Measurements from ENCODE around the gene AATF. TPM values are rescaled to one million over a fixed set of nuclear protein-coding genes. Genes with fewer than 3 reads are reported as not detected.

AATF gene
- total RNA-seq, 1 donor from 2014 or later = 25.0 TPM

- H3K36me3 Mint-ChIP-seq (ENCODE audit: low read depth, unreplicated experiment) = peaks cover 4% of the 10 kb centered on the region
- TF ChIP-seq, protein P1, sequence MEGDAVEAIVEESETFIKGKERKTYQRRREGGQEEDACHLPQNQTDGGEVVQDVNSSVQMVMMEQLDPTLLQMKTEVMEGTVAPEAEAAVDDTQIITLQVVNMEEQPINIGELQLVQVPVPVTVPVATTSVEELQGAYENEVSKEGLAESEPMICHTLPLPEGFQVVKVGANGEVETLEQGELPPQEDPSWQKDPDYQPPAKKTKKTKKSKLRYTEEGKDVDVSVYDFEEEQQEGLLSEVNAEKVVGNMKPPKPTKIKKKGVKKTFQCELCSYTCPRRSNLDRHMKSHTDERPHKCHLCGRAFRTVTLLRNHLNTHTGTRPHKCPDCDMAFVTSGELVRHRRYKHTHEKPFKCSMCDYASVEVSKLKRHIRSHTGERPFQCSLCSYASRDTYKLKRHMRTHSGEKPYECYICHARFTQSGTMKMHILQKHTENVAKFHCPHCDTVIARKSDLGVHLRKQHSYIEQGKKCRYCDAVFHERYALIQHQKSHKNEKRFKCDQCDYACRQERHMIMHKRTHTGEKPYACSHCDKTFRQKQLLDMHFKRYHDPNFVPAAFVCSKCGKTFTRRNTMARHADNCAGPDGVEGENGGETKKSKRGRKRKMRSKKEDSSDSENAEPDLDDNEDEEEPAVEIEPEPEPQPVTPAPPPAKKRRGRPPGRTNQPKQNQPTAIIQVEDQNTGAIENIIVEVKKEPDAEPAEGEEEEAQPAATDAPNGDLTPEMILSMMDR (IDR thresholded peaks at IDR 0.05; ENCODE audit: unreplicated experiment) = no peak
- peaks cover 4% of the 10 kb centered on the region for H3K27me3 Mint-ChIP-seq (ENCODE audit: unreplicated experiment)
- no peak overlapping the region for H3K27ac Mint-ChIP-seq (ENCODE audit: unreplicated experiment)
- H3K4me3 Mint-ChIP-seq (ENCODE audit: unreplicated experiment) = no peak overlapping the region
- no peak for DNase-seq (ENCODE audit: low spot score)
- H3K4me1 Mint-ChIP-seq (ENCODE audit: unreplicated experiment) = peaks cover 6% of the 10 kb centered on the region
- H3K9me3 Mint-ChIP-seq (ENCODE audit: unreplicated experiment) = no peaks in the 10 kb centered on the region
These were observed 29.3 kb upstream of the AATF start for GRCh38 chr17:36919407-36919968.

DNA sequence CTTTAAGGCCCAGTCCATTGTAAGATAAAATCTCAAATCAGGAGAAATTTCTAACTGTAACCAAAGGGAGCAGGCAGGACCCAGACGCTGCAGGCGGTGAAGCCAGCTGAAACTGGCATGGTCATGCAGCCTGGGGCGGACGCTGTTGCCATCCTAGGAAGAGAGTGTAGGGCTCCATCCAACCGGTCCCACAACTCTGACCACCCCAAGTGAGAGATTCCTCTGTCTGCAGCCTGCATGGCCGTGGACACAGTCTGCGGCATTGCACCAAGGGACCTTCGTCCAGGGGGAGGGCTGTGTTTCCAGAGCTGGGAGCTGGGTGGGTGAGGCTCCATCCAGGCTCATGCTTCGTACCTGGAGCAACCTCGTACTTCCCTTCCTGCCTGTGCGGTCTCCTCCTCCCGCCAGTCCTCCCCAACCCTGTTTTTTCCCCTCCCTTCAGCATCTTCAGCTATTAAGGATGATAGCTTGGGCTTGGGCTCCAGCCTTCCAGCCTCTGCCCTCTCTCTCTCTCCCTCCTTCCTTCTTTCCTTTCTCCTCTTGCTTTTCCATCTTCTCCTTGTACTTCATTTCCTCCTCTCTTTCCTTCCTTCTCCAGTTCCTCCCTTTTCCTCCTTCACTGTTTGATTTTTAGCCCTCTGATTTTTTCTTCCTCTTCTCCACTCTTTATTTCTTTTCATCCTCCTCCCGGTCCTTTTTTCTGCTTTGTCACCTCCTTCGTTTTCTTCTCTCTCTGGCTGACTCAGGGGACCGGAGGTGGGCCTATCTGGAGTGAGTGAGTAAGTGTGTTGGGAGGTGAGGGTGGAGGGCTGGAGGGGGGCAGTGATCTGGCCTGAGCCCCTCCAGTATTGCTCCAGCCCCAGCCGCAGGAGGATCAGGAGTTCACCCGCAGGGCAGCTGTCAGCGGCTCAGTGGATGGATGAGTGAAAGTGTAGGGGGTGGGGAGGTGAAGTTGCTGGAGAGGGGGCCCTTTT, 28.4 kb upstream of the AATF start:
- H3K4me1 Mint-ChIP-seq (ENCODE audit: unreplicated experiment) = peaks cover 6% of the 10 kb centered on the region

DNA sequence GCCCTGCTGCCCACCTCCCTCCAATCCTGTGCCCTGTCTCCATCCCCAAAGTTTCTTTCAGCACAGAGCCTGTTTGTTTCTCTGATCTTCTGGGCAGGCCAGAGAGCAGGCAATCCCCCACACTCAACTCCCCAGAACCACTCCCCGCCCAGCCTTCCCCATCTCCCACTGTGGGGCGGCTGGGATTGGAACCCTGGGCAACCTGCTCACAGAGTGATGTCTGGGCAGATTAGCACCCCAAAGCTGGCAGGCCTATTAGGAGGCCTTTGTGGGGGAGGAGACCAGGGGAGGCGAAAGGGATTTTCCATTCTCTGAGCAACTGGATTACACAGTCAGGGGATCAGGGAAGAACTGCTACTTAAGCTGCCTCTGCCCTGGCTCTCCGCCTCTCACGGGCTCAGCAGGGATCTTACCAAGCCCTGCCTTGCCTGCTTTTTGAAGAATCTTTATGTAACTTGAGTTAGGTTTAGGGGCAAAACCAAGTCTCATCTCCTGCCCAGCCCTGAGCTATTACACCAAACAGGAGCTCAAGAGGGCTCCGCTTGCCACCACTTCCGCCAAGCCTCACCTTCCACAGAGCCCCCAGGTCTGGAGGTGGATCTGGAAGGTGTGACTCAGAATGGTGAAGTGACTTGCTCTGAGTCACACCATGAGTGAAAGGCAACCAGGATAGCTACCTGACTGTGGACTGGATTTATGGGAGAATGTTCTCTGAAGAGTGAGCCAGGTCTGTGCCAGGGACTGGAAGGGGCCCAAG, 27.5 kb upstream of the AATF start:
- Mint-ChIP-seq H3K9me3 (ENCODE audit: unreplicated experiment) (no peaks in the 10 kb centered on the region), H3K4me3 (ENCODE audit: unreplicated experiment) (no peak overlapping the region), H3K4me1 (ENCODE audit: unreplicated experiment) (peaks cover 6% of the 10 kb centered on the region), H3K27me3 (ENCODE audit: unreplicated experiment) (peaks cover 8% of the 10 kb centered on the region), H3K36me3 (ENCODE audit: low read depth, unreplicated experiment) (peaks cover 4% of the 10 kb centered on the region), H3K27ac (ENCODE audit: unreplicated experiment) (no peak overlapping the region)
- DNase-seq (ENCODE audit: low spot score) = no peak
- TF ChIP-seq, protein P1 (IDR thresholded peaks at IDR 0.05; ENCODE audit: unreplicated experiment) = no peak

More for the DNA sequence above, 28.4 kb upstream of the AATF start:
- H3K36me3 Mint-ChIP-seq (ENCODE audit: low read depth, unreplicated experiment) = peaks cover 4% of the 10 kb centered on the region
- H3K4me3 Mint-ChIP-seq (ENCODE audit: unreplicated experiment) = no peak overlapping the region
- TF ChIP-seq, protein P1 (IDR thresholded peaks at IDR 0.05; ENCODE audit: unreplicated experiment) = no peak
- H3K9me3 Mint-ChIP-seq (ENCODE audit: unreplicated experiment) = no peaks in the 10 kb centered on the region
- H3K27me3 Mint-ChIP-seq (ENCODE audit: unreplicated experiment) = peaks cover 8% of the 10 kb centered on the region
- H3K27ac Mint-ChIP-seq (ENCODE audit: unreplicated experiment) = no peak overlapping the region
- no peak for DNase-seq (ENCODE audit: low spot score)

GRCh38 chr17:36922175-36922574, 26.6 kb upstream of the AATF start:
- Mint-ChIP-seq H3K4me3 (ENCODE audit: unreplicated experiment) (no peak overlapping the region), H3K9me3 (ENCODE audit: unreplicated experiment) (no peaks in the 10 kb centered on the region), H3K27ac (ENCODE audit: unreplicated experiment) (no peak overlapping the region), H3K4me1 (ENCODE audit: unreplicated experiment) (peaks cover 6% of the 10 kb centered on the region), H3K27me3 (ENCODE audit: unreplicated experiment) (peaks cover 7% of the 10 kb centered on the region), H3K36me3 (ENCODE audit: low read depth, unreplicated experiment) (peaks cover 4% of the 10 kb centered on the region)
- TF ChIP-seq, protein P1 (IDR thresholded peaks at IDR 0.05; ENCODE audit: unreplicated experiment) = no peak
- no peak for DNase-seq (ENCODE audit: low spot score)
